GM12875 (cell line): ENCODE measurements around the gene KIT.

Source experiments
- H3K4me3 ChIP-seq: one replicate; pipeline ENCODE4 v1.5.1; 2011; ENCODE audit warnings: low read depth, low read length, control low read depth
- TF ChIP-seq, protein P1 (sequence below): IDR thresholded peaks from 2 replicates; pipeline ENCODE4 v1.5.1; 2011; ENCODE audit warnings: low read depth, mild to moderate bottlenecking, control low read depth, inconsistent platforms, low read length, moderate library complexity, borderline replicate concordance; ENCODE audit not compliant: insufficient read depth

The KIT gene

DNA sequence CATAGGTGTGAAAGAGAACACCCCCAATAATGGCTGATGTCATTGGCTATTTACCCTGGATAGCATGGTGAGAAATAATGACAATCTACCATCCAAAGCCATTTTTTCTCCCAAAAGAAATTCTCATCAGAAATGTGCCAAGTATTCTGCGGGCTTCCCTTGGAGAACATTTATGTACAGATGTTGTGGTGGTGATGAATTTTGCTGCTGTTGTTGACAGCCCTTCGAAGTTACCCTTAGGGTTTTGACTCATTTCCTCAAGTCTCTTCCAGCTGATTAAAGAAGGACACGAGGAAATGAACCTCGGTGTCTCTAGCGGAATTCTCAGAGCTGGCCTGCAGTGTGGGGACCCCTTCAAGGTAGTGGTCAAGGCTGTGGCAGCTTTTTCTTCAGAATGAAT lies 3.4 kb downstream of the KIT start:
- TF ChIP-seq, protein P1, sequence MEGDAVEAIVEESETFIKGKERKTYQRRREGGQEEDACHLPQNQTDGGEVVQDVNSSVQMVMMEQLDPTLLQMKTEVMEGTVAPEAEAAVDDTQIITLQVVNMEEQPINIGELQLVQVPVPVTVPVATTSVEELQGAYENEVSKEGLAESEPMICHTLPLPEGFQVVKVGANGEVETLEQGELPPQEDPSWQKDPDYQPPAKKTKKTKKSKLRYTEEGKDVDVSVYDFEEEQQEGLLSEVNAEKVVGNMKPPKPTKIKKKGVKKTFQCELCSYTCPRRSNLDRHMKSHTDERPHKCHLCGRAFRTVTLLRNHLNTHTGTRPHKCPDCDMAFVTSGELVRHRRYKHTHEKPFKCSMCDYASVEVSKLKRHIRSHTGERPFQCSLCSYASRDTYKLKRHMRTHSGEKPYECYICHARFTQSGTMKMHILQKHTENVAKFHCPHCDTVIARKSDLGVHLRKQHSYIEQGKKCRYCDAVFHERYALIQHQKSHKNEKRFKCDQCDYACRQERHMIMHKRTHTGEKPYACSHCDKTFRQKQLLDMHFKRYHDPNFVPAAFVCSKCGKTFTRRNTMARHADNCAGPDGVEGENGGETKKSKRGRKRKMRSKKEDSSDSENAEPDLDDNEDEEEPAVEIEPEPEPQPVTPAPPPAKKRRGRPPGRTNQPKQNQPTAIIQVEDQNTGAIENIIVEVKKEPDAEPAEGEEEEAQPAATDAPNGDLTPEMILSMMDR, result no peak
- H3K4me3 ChIP-seq, result no peak overlapping the region

DNA sequence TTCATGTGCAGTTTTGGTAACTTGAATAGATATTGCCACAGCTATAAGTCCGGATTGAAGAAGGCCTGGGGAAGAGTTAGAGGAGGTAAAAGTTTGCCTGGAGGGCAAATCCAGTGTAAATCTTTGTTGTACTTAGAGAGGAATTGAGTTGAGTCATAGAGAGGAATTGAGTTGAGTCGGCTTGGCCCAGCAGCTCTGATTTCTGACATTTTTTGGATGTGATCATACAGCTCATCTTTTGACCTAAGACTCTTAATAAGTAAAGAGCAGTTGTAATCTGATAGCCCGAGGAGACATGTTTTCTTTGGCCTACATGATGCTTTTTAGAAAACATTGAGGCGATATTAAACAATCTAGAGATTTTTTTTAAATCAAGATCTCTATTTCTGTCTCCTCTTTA lies 3.9 kb downstream of the KIT start:
- TF ChIP-seq, protein P1, result no peak
- no peak overlapping the region for H3K4me3 ChIP-seq

DNA sequence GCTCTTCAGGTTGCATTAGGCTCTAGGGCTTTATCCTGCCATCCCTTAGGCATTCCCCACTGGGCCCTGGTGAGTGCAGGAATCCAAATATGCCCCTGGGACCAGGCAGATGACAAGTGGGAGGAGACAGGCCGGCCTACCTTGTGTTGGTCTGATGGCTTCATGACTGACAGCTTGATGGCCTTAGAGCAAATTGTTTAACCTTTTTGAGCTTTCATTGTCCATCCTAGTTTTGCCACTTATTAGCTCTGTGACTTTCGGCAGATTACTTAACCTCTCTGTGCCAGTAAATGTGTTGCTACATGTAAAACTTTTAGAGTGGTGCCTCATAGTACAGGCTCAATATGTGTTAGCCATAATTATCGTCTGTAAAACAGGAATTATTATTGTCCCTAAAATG lies 4.4 kb downstream of the KIT start:
- H3K4me3 ChIP-seq, result no peak overlapping the region
- TF ChIP-seq, protein P1, result no peak

DNA sequence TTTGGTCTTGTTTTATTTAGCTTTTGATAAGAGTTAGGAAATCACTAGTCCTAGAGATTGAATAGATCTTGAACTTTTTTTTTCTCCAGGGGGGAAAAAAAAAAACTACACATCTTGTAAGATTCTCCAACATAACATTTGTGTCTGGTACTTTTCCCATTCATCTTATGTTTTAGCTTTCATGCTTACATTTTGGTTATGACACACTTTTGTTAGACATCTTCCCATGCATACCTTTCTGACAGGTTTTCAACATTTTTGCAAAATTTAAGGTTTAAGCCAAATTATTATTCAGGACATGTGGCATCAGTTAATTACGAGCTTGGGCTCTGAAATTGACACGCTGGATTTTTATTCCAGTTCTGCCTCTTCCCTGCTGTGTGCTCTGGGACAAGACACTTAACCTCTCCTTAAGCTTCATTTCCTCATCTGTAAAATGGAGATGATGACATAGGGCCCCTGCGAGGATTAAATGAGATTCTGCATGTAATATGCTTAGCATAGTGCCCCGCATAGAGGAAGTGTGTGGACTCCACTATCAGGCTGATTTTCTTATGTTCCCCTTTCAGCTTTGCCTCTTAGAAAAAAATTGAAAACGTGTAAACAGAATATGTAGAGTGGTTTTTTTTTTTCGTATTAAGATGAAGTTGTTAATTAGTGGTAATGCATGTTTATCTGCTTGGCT lies 5.3 kb downstream of the KIT start:
- no peak overlapping the region for H3K4me3 ChIP-seq
- TF ChIP-seq, protein P1, result no peak

DNA sequence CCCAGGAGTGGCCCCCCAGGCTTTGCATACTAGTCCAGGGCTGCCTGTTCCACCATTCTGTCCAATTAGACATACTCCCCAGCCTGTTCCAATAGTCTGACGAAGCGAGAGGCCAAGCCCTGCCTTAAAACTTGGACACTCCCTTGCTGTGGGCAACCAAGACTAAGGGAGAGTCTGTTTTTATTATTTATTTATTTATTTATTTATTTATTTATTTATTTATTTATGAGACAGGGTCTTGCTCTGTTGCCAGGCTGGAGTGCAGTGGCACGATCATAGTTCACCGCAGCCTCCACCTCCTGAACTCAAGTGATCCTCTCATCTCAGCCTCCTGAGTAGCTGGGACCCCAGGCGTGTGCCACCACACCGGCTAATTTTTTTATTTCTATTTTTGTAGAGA lies 6.6 kb downstream of the KIT start:
- no peak overlapping the region for H3K4me3 ChIP-seq
- TF ChIP-seq, protein P1, result no peak

DNA sequence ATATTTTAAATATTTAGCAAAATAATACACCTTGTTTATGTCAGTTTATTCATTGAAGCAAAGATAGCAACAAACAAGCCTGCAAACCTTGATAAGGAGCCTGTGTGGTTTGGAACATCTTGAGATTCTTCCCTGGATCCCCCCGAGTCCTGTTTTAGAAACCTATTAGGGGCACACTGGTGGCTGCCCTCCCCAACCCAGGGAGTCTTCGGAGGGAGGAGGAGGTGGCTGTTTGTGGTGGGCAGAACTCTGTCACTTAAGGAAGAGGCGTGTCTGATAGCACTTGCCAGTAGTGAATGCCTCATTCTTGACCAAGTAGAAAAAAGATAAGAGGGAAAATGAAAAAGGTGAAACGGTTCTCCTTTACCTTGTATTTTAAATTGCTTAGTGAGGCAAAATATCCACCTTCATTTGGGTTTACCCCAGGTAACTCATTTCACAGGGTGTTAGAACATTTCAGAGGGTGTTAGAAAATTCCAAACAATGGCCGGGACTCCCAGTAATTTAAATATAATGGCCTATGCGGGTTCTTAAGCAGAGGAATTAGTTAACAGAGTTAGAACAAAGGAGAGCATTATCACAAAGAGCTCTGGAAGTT lies 10.4 kb downstream of the KIT start:
- TF ChIP-seq, protein P1, result no peak
- no peak overlapping the region for H3K4me3 ChIP-seq

DNA sequence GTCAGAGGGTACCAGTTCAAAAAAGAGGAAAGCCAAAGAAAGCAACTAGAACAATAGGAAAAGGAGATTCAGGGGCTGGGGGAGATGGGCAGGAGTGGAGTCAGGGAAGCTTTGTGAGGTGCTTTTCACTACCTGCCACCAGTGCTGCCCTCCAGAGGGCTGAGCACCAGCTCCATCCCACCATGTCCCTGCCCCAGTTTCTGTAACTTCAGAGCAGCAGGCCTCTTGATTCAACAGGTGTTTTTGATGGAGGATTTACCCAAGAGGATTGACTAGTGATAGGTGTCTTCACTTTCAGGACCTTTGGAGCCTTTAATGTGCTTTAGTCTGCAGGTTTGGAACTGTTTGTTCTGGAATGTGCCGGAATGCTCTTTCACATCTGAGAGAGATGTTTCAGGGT lies 12.1 kb downstream of the KIT start:
- H3K4me3 ChIP-seq, result no peak overlapping the region
- TF ChIP-seq, protein P1, result no peak
